B cell (primary cell): ENCODE results near the gene MAEA. TPM values are rescaled to one million over a fixed set of nuclear protein-coding genes. Genes with fewer than 3 reads are reported as not detected.

Experiments
- ATAC-seq: fragments of 200-7000 bp; cut with Tn5 transposase; one replicate; pipeline ENCODE4 v1.10.0; 2021; ENCODE audit warnings: low read depth, mild to moderate bottlenecking, moderate number of reproducible peaks, moderate library complexity
- CTCF ChIA-PET: fragments of 350-600 bp; sonication (Branson Sonifier 250); formaldehyde crosslinking; loops from one replicate; lab custom pipeline; 2021; ENCODE audit warnings: antibody characterized with exemption, inconsistent platforms; lab: Charles Lee
- POLR2A ChIA-PET: fragments of 350-600 bp; sonication (Branson Sonifier 250); formaldehyde crosslinking; loops from one replicate; lab custom pipeline; 2021; ENCODE audit warnings: antibody characterized with exemption; lab: Charles Lee
- DNase-seq: peaks from one replicate; pipeline ENCODE4 v3.0.0; 2013
- H2AFZ ChIP-seq: 2 replicates; pipeline ENCODE4 v1.6.1; 2012; ENCODE audit warnings: mild to moderate bottlenecking, low read depth, low read length; ENCODE audit not compliant: insufficient read depth, poor library complexity, severe bottlenecking
- H3K27ac ChIP-seq, 2 donors: 1 replicate in 1 of 2; 2 replicates in 1 of 2; pipeline ENCODE4 v1.5.1; 2012 to 2013; ENCODE audit warnings: low read length in 2 of 2, mild to moderate bottlenecking in 2 of 2, moderate library complexity in 1 of 2
- H3K27me3 ChIP-seq, 4 experiments: fragments of 200-600 bp in 1 of 4; sonication (generic) in 1 of 4; replicated peaks in 1 of 4; 1 replicate in 2 of 4; 2 replicates in 2 of 4; pipeline versions ENCODE4 v1.6.1 to v1.7.0; 2013 to 2016; ENCODE audit warnings: low read length in 3 of 4, mild to moderate bottlenecking in 2 of 4, mixed read lengths in 1 of 4, moderate library complexity in 1 of 4; ENCODE audit not compliant: insufficient read depth in 4 of 4, control insufficient read depth in 3 of 4; ENCODE audit errors: control extremely low read depth in 1 of 4
- H3K36me3 ChIP-seq, 2 experiments: replicated peaks in 1 of 2; 1 replicate in 1 of 2; 2 replicates in 1 of 2; pipeline versions ENCODE4 v1.6.1 to v1.7.1; 2013; ENCODE audit warnings: low read length in 1 of 2; ENCODE audit not compliant: insufficient read depth in 2 of 2, control insufficient read depth in 1 of 2; ENCODE audit errors: control extremely low read depth in 1 of 2, extremely low read depth in 1 of 2
- H3K4me1 ChIP-seq, 2 donors: fragments of 200-600 bp in 1 of 2; sonication (generic) in 1 of 2; 1 replicate in 1 of 2; 2 replicates in 1 of 2; pipeline versions ENCODE4 v1.5.1 to v1.6.1; 2013 to 2017; ENCODE audit warnings: low read length in 2 of 2; ENCODE audit not compliant: control insufficient read depth in 2 of 2, insufficient read depth in 2 of 2
- H3K4me2 ChIP-seq: replicated peaks from 2 replicates; pipeline ENCODE3; 2012; ENCODE audit warnings: mild to moderate bottlenecking, low read depth, low read length; ENCODE audit not compliant: poor library complexity, severe bottlenecking
- H3K4me3 ChIP-seq, 5 experiments: fragments of 200-600 bp in 1 of 5; sonication (generic) in 1 of 5; 1 replicate in 3 of 5; 2 replicates in 2 of 5; pipeline versions ENCODE4 v1.5.1 to v1.7.0; 2011 to 2016; ENCODE audit warnings: low read length in 4 of 5, mild to moderate bottlenecking in 4 of 5, low read depth in 2 of 5, control low read depth in 1 of 5, moderate library complexity in 1 of 5; ENCODE audit not compliant: insufficient read depth in 1 of 5; ENCODE audit errors: control extremely low read depth in 1 of 5, extremely low read depth in 1 of 5
- H3K79me2 ChIP-seq: fragments of 200-600 bp; sonication (generic); one replicate; pipeline ENCODE4 v1.6.0; 2016; ENCODE audit warnings: low read length; ENCODE audit not compliant: control insufficient read depth, insufficient read depth
- H3K9ac ChIP-seq: fragments of 200-600 bp; sonication (generic); 2 replicates; pipeline ENCODE4 v1.6.1; 2017; ENCODE audit warnings: mild to moderate bottlenecking, low read length, moderate library complexity
- H3K9me3 ChIP-seq, 3 donors: one replicate each; pipeline versions ENCODE4 v1.6.1 to v1.7.1; 2013; ENCODE audit warnings: low read length in 2 of 3; ENCODE audit not compliant: control insufficient read depth in 2 of 3, insufficient read depth in 1 of 3; ENCODE audit errors: control extremely low read depth in 1 of 3
- H4K20me1 ChIP-seq: 2 replicates; pipeline ENCODE4 v1.6.0; 2012; ENCODE audit warnings: mild to moderate bottlenecking, low read length; ENCODE audit not compliant: insufficient read depth, control insufficient read depth, poor library complexity, severe bottlenecking
- H3K27ac Mint-ChIP-seq: one replicate; pipeline ENCODE4 v1.8.0; 2021; ENCODE audit warnings: mixed read lengths
- H3K27me3 Mint-ChIP-seq: one replicate; pipeline ENCODE4 v1.8.0; 2021; ENCODE audit warnings: mixed read lengths
- H3K4me1 Mint-ChIP-seq: one replicate; pipeline ENCODE4 v1.8.0; 2021; ENCODE audit warnings: mixed read lengths
- H3K4me3 Mint-ChIP-seq: one replicate; pipeline ENCODE4 v1.8.0; 2021; ENCODE audit warnings: mixed read lengths
- H3K9me3 Mint-ChIP-seq: one replicate; pipeline ENCODE4 v1.8.0; 2022; ENCODE audit warnings: mixed read lengths; ENCODE audit not compliant: insufficient read depth
- CTCF ChIP-seq: fragments of 200-600 bp; IDR thresholded peaks from one replicate; pipeline ENCODE4 v1.8.0; 2022; ENCODE audit warnings: antibody characterized with exemption, mild to moderate bottlenecking
- EZH2 ChIP-seq: IDR thresholded peaks from 2 replicates; pipeline ENCODE4 v1.6.1; 2012; ENCODE audit warnings: borderline replicate concordance, low read depth, mild to moderate bottlenecking, moderate library complexity, low read length; ENCODE audit not compliant: insufficient read depth, poor library complexity, severe bottlenecking
- WGBS: methylation state at CpG from one replicate; pipeline ENCODE4 v1.1.5; 2013; ENCODE audit warnings: missing lambda C conversion rate; ENCODE audit not compliant: insufficient coverage; 5-methylcytosine and 5-hydroxymethylcytosine counted together
- intact Hi-C: fragments of 100-400 bp; cut with micrococcal nuclease; formaldehyde crosslinking; loops from one replicate; pipeline ENCODE4 v1.10.0; 2022
- polyA minus RNA-seq: library from RNA; depleted of rRNA, polyadenylated mRNA; stranded (reverse); fragments of >200 nt; gene quantifications from 2 replicates; pipeline ENCODE4 v1.2.3, GENCODE V29; 2012
- polyA plus RNA-seq: library from polyadenylated mRNA; depleted of rRNA; stranded (reverse); fragments of >200 nt; gene quantifications from 2 replicates; pipeline ENCODE4 v1.2.3, GENCODE V29; 2012
- total RNA-seq, 2 donors: library from RNA; stranded (reverse); fragments of 120-200 nt in 1 of 2; gene quantifications; 1 replicate in 1 of 2; 2 replicates in 1 of 2; pipeline versions ENCODE4 v1.2.3 to v1.2.4, GENCODE V29; 2013 to 2022

MAEA gene
- total RNA-seq (103 and 106 TPM in 2 replicates), polyA plus RNA-seq (107 and 114 TPM in 2 replicates), polyA minus RNA-seq (55.9 and 90.8 TPM in 2 replicates)
- total RNA-seq (2013): 38.2 TPM

GRCh38 chr4:1289207-1290164 lies at the start of gene MAEA:
MAEA (plus strand) TSS chr4:1289891; CDS start chr4:1289914, 23 bp downstream.
- Mint-ChIP-seq H3K4me3 (peak within 1 kb of the TSS; percentile 94), H3K4me1 (peaks cover 38% of the 10 kb centered on the region), H3K27me3 (no peaks in the 10 kb centered on the region), H3K9me3 (no peaks in the 10 kb centered on the region), H3K27ac (peak within 1 kb of the TSS; percentile 86)
- H3K4me1 ChIP-seq: peaks cover 34 to 43% of the 10 kb centered on the region in 2 donors
- peak within 1 kb of the TSS; percentile 92 for H3K4me2 ChIP-seq
- H3K36me3 ChIP-seq: no peaks in the 10 kb centered on the region
- H4K20me1 ChIP-seq: peaks cover 42% of the 10 kb centered on the region
- peak; percentile 97 for DNase-seq
- peak; percentile 97 for ATAC-seq
- peak within 1 kb of the TSS; percentile 89 for H3K9ac ChIP-seq
- POLR2A ChIA-PET: interaction anchor here (0.6 to 2.3 kb wide), 3 partner anchors 41 to 795 kb away, joined by 3 to 16 read pairs (median 3); partner anchors contain the start of genes CTBP1 and UVSSA
- TF ChIP-seq CTCF (no peak), EZH2 (no peak)
- peaks cover 48% of the 10 kb centered on the region for H3K79me2 ChIP-seq
- intact Hi-C loops: loop anchor here (1.0 to 10.0 kb wide), 5 partner anchors 22 to 615 kb away; partner anchors contain the start of genes ATP5ME, CTBP1, MYL5 and UVSSA
- H3K27me3 ChIP-seq: no peaks in the 10 kb centered on the region
- CTCF ChIA-PET: interaction anchor here (1.1 to 2.6 kb wide), 5 partner anchors 21 to 159 kb away, joined by 3 to 14 read pairs (median 6); partner anchors contain the start of gene CTBP1
- WGBS: 1% methylated on average over 95 of the region's 95 CpGs
- peak within 1 kb of the TSS; percentile 87 for H2AFZ ChIP-seq
- peak within 1 kb of the TSS; percentile 65 to 88 for H3K27ac ChIP-seq
- peak within 1 kb of the TSS; percentile 66 to 83 (median 79) for H3K4me3 ChIP-seq
- peaks cover 0 to 15% (median 4%) of the 10 kb centered on the region in 3 donors for H3K9me3 ChIP-seq

GRCh38 chr4:1239950-1240307 lies 49.8 kb upstream of the MAEA start:
- peaks cover 0 to 43% of the 10 kb centered on the region in 2 experiments for H3K36me3 ChIP-seq
- 85% methylated on average over 11 of the region's 22 CpGs for WGBS

More at GRCh38 chr4:1239950-1240307, 49.8 kb upstream of the MAEA start:
- TF ChIP-seq EZH2 (no peak), CTCF (no peak)
- Mint-ChIP-seq H3K9me3 (no peaks in the 10 kb centered on the region), H3K4me1 (peaks cover 33% of the 10 kb centered on the region), H3K4me3 (no peak overlapping the region), H3K27me3 (no peaks in the 10 kb centered on the region), H3K27ac (no peak overlapping the region)
- H3K4me3 ChIP-seq: no peak overlapping the region
- H3K4me1 ChIP-seq: peaks cover 18 to 24% of the 10 kb centered on the region in 2 donors
- ATAC-seq (no peak), DNase-seq (no peak)
- H2AFZ ChIP-seq: no peak overlapping the region
- H3K27me3 ChIP-seq: no peaks in the 10 kb centered on the region
- H3K4me2 ChIP-seq: no peak overlapping the region
- H3K27ac ChIP-seq: no peak overlapping the region
- no peaks in the 10 kb centered on the region for H3K9me3 ChIP-seq
- POLR2A ChIA-PET: no interaction called here
- H3K79me2 ChIP-seq: peaks cover 86% of the 10 kb centered on the region
- CTCF ChIA-PET: no interaction called here
- peaks cover 98% of the 10 kb centered on the region for H4K20me1 ChIP-seq
- H3K9ac ChIP-seq: no peak overlapping the region
- intact Hi-C loops: no loop called here
